HEK293 (cell line): ENCODE results near the gene CMTM2.

Source experiments
- CTCF ChIA-PET: fragments of 350-600 bp; formaldehyde crosslinking; extraction: SDS; loops from one replicate; lab custom pipeline; 2021; ENCODE audit warnings: antibody characterized with exemption; lab: Yijun Ruan, JAX
- POLR2A ChIA-PET: fragments of 300-600 bp; formaldehyde crosslinking; extraction: SDS; loops from one replicate; lab custom pipeline; 2020; ENCODE audit warnings: antibody characterized with exemption, inconsistent platforms; lab: Yijun Ruan, JAX
- H3K27ac ChIP-seq: fragments of 200-500 bp; sonication (Bioruptor generic); 2 replicates; pipeline ENCODE4 v1.5.1; 2014; ENCODE audit warnings: low read depth, low read length, control low read depth, inconsistent platforms; ENCODE audit errors: extremely low read depth
- H3K36me3 ChIP-seq, 2 experiments: fragments of 200-500 bp in 1 of 2; sonication (Bioruptor generic) in 1 of 2; 1 replicate in 1 of 2; 2 replicates in 1 of 2; pipeline ENCODE4 v1.5.1; 2014 to 2017; ENCODE audit warnings: inconsistent platforms in 2 of 2, low read length in 2 of 2; ENCODE audit not compliant: control insufficient read depth in 2 of 2, insufficient read depth in 1 of 2
- H3K4me1 ChIP-seq: fragments of 200-500 bp; sonication (Bioruptor generic); 2 replicates; pipeline ENCODE4 v1.5.1; 2014; ENCODE audit warnings: mild to moderate bottlenecking, low read length, inconsistent platforms; ENCODE audit not compliant: control insufficient read depth, insufficient read depth
- H3K4me3 ChIP-seq: 2 replicates; pipeline ENCODE4 v1.5.1; 2011; ENCODE audit warnings: low read depth, mild to moderate bottlenecking, control low read depth, low read length, moderate library complexity
- H3K9me3 ChIP-seq: fragments of 200-500 bp; sonication (Bioruptor generic); 2 replicates; pipeline ENCODE4 v1.5.1; 2014; ENCODE audit warnings: low read depth, low read length, inconsistent platforms; ENCODE audit not compliant: control insufficient read depth, insufficient read depth
- KLF10 ChIP-seq: fragments of 450-650 bp; IDR thresholded peaks from 2 replicates; pipeline ENCODE4 v1.5.1; 2018; ENCODE audit warnings: missing biosample characterization, mild to moderate bottlenecking, missing genetic modification characterization
- KLF17 ChIP-seq: fragments of 450-650 bp; formaldehyde crosslinking; IDR thresholded peaks from 2 replicates; pipeline ENCODE4 v1.5.1; 2016; ENCODE audit warnings: missing biosample characterization, missing genetic modification characterization
- OVOL3 ChIP-seq: fragments of 450-650 bp; formaldehyde crosslinking; IDR thresholded peaks from 2 replicates; pipeline ENCODE4 v1.5.1; 2016; ENCODE audit warnings: missing biosample characterization, missing genetic modification characterization
- SCRT1 ChIP-seq: fragments of 450-650 bp; formaldehyde crosslinking; IDR thresholded peaks from 2 replicates; pipeline ENCODE4 v1.5.1; 2016; ENCODE audit warnings: missing biosample characterization, missing genetic modification characterization, borderline replicate concordance
- TCF7L2 ChIP-seq: IDR thresholded peaks from 2 replicates; pipeline ENCODE4 v1.6.1; 2011; ENCODE audit warnings: low read depth, mild to moderate bottlenecking, inconsistent platforms, low read length, moderate library complexity, borderline replicate concordance
- TSHZ1 ChIP-seq: fragments of 450-650 bp; formaldehyde crosslinking; IDR thresholded peaks from 2 replicates; pipeline ENCODE4 v1.5.1; 2016; ENCODE audit warnings: missing biosample characterization, missing genetic modification characterization, borderline replicate concordance
- ZBTB20 ChIP-seq: fragments of 450-650 bp; formaldehyde crosslinking; IDR thresholded peaks from 2 replicates; pipeline ENCODE4 v1.5.1; 2016; ENCODE audit warnings: missing biosample characterization, missing genetic modification characterization
- ZBTB26 ChIP-seq: fragments of 450-650 bp; formaldehyde crosslinking; optimal IDR thresholded peaks from 2 replicates; pipeline ENCODE3; 2016; ENCODE audit warnings: missing biosample characterization, mild to moderate bottlenecking, missing genetic modification characterization
- ZBTB49 ChIP-seq: fragments of 450-650 bp; formaldehyde crosslinking; IDR thresholded peaks from 2 replicates; pipeline ENCODE4 v1.5.1; 2016; ENCODE audit warnings: missing biosample characterization, missing genetic modification characterization, low read depth
- ZFP3 ChIP-seq: fragments of 450-650 bp; formaldehyde crosslinking; IDR thresholded peaks from 2 replicates; pipeline ENCODE4 v1.5.1; 2016; ENCODE audit warnings: low read depth, missing biosample characterization, missing genetic modification characterization
- ZNF140 ChIP-seq: fragments of 450-650 bp; formaldehyde crosslinking; IDR thresholded peaks from 2 replicates; pipeline ENCODE4 v1.5.1; 2016; ENCODE audit warnings: missing biosample characterization, missing genetic modification characterization
- ZNF155 ChIP-seq: fragments of 450-650 bp; formaldehyde crosslinking; IDR thresholded peaks from 2 replicates; pipeline ENCODE4 v1.5.1; 2016; ENCODE audit warnings: missing biosample characterization, missing genetic modification characterization
- ZNF23 ChIP-seq: fragments of 450-650 bp; formaldehyde crosslinking; IDR thresholded peaks from 2 replicates; pipeline ENCODE4 v1.5.1; 2016; ENCODE audit warnings: missing biosample characterization, missing genetic modification characterization, borderline replicate concordance
- ZNF302 ChIP-seq: fragments of 450-650 bp; formaldehyde crosslinking; IDR thresholded peaks from 2 replicates; pipeline ENCODE4 v1.5.1; 2016; ENCODE audit warnings: missing biosample characterization, missing genetic modification characterization, low read depth
- ZNF394 ChIP-seq: fragments of 450-650 bp; formaldehyde crosslinking; IDR thresholded peaks from 2 replicates; pipeline ENCODE4 v1.5.1; 2016; ENCODE audit warnings: missing biosample characterization, missing genetic modification characterization, mild to moderate bottlenecking, moderate library complexity, borderline replicate concordance
- ZNF416 ChIP-seq: fragments of 450-650 bp; formaldehyde crosslinking; IDR thresholded peaks from 2 replicates; pipeline ENCODE4 v1.5.1; 2016; ENCODE audit warnings: missing biosample characterization, missing genetic modification characterization
- ZNF510 ChIP-seq: fragments of 450-650 bp; formaldehyde crosslinking; IDR thresholded peaks from 2 replicates; pipeline ENCODE4 v1.5.1; 2018; ENCODE audit warnings: mild to moderate bottlenecking, missing genetic modification characterization, missing biosample characterization; ENCODE audit not compliant: insufficient replicate concordance
- ZNF560 ChIP-seq: fragments of 450-650 bp; formaldehyde crosslinking; IDR thresholded peaks from 2 replicates; pipeline ENCODE4 v1.5.1; 2017; ENCODE audit warnings: missing biosample characterization, missing genetic modification characterization, borderline replicate concordance
- ZNF580 ChIP-seq: fragments of 450-650 bp; formaldehyde crosslinking; IDR thresholded peaks from 2 replicates; pipeline ENCODE4 v1.5.1; 2016; ENCODE audit warnings: missing biosample characterization, missing genetic modification characterization
- ZNF660 ChIP-seq: fragments of 450-650 bp; IDR thresholded peaks from 2 replicates; pipeline ENCODE4 v1.5.1; 2018; ENCODE audit warnings: missing biosample characterization, mild to moderate bottlenecking, missing genetic modification characterization

CMTM2 gene

GRCh38 chr16:66600477-66600876 is 21.2 kb downstream of the CMTM2 start (continued):
- TF ChIP-seq SCRT1 (tag by site-specific recombination): no peak
- no peak for TF ChIP-seq ZNF416
- no peak for TF ChIP-seq KLF10 (tag by site-specific recombination)

- Histone ChIP-seq H3K4me3 (no peak overlapping the region), H3K4me1 (no peaks in the 10 kb centered on the region), H3K36me3 (no peaks in the 10 kb centered on the region), H3K9me3 (no peaks in the 10 kb centered on the region), H3K27ac (no peak overlapping the region)
- ChIA-PET CTCF (no interaction called here), POLR2A (no interaction called here)
- TF ChIP-seq ZBTB26 (tag by site-specific recombination): no peak
- TF ChIP-seq ZNF660 (tag by site-specific recombination): no peak
- TF ChIP-seq ZNF580 (tag by site-specific recombination): no peak
- no peak for TF ChIP-seq ZNF140 (tag by site-specific recombination)
- no peak for TF ChIP-seq ZNF510 (tag by site-specific recombination)
- TF ChIP-seq ZNF394 (tag by site-specific recombination): no peak
- TF ChIP-seq ZNF155 (tag by site-specific recombination): no peak
- no peak for TF ChIP-seq ZNF23 (tag by site-specific recombination)
- TF ChIP-seq TSHZ1 (tag by site-specific recombination): no peak
- no peak for TF ChIP-seq ZBTB20 (tag by site-specific recombination)
- no peak for TF ChIP-seq ZNF302 (tag by site-specific recombination)
- no peak for TF ChIP-seq ZBTB49
- TF ChIP-seq KLF17 (tag by site-specific recombination): no peak
- no peak for TF ChIP-seq ZNF560 (tag by site-specific recombination)
- no peak for TF ChIP-seq OVOL3 (tag by site-specific recombination)
- no peak for TF ChIP-seq ZFP3 (tag by site-specific recombination)
- no peak for TF ChIP-seq TCF7L2
Measured at GRCh38 chr16:66601471-66601870, 22.2 kb downstream of the CMTM2 start.
